ENCODE measurements around the gene PCMTD2.
"Not testable (repeated sequence)": the region's sequence is repeated elsewhere in the genome, so short reads cannot be mapped to it uniquely, and the experiment has no call there.

GRCh38 chr20:64318056-64318455, 62.5 kb downstream of the PCMTD2 start:
- not testable (repeated sequence) for TF ChIP-seq EZH2 (IDR thresholded peaks at IDR 0.05); POLR2AphosphoS5 (IDR thresholded peaks at IDR 0.05; ENCODE audit: borderline replicate concordance, low read depth, low read length); FOXP2 (optimal IDR thresholded peaks at IDR 0.05; ENCODE audit: control extremely low read depth, extremely low read length, insufficient read depth)

Data from SK-N-MC (cell line).